ENCODE measurements around the gene LGI2.

LGI2 gene

GRCh38 chr4:24992968-24993367 is 37.8 kb downstream of the LGI2 start:
- no peak for TF ChIP-seq CTCF (IDR thresholded peaks at IDR 0.05; ENCODE audit: insufficient read depth, low read length, poor library complexity, severe bottlenecking)
- no peaks in the 10 kb centered on the region for H3K36me3 ChIP-seq (ENCODE audit: control insufficient read depth, insufficient read depth, low read length)
- H3K4me3 ChIP-seq (replicated peaks; ENCODE audit: low read depth, low read length): no peak overlapping the region
- no peaks in the 10 kb centered on the region for H3K27me3 ChIP-seq (replicated peaks; ENCODE audit: control insufficient read depth, insufficient read depth, low read length)
- DNase-seq (ENCODE audit: extremely low read depth, insufficient read length): no peak

GRCh38 chr4:24991015-24991414 is 39.7 kb downstream of the LGI2 start:
- no peak for DNase-seq (ENCODE audit: extremely low read depth, insufficient read length)
- no peak for TF ChIP-seq CTCF (IDR thresholded peaks at IDR 0.05; ENCODE audit: insufficient read depth, low read length, poor library complexity, severe bottlenecking)
- Histone ChIP-seq H3K4me3 (replicated peaks; ENCODE audit: low read depth, low read length) (no peak overlapping the region), H3K36me3 (ENCODE audit: control insufficient read depth, insufficient read depth, low read length) (no peaks in the 10 kb centered on the region), H3K27me3 (replicated peaks; ENCODE audit: control insufficient read depth, insufficient read depth, low read length) (no peaks in the 10 kb centered on the region)

GRCh38 chr4:24989327-24989726 is 41.4 kb downstream of the LGI2 start:
- no peak for DNase-seq (ENCODE audit: extremely low read depth, insufficient read length)
- TF ChIP-seq CTCF (IDR thresholded peaks at IDR 0.05; ENCODE audit: insufficient read depth, low read length, poor library complexity, severe bottlenecking): no peak
- Histone ChIP-seq H3K4me3 (replicated peaks; ENCODE audit: low read depth, low read length) (no peak overlapping the region), H3K27me3 (replicated peaks; ENCODE audit: control insufficient read depth, insufficient read depth, low read length) (no peaks in the 10 kb centered on the region), H3K36me3 (ENCODE audit: control insufficient read depth, insufficient read depth, low read length) (no peaks in the 10 kb centered on the region)

GRCh38 chr4:24988776-24989175 is 42.0 kb downstream of the LGI2 start:
- DNase-seq (ENCODE audit: extremely low read depth, insufficient read length): no peak
- TF ChIP-seq CTCF (IDR thresholded peaks at IDR 0.05; ENCODE audit: insufficient read depth, low read length, poor library complexity, severe bottlenecking): no peak
- H3K4me3 ChIP-seq (replicated peaks; ENCODE audit: low read depth, low read length): no peak overlapping the region
- no peaks in the 10 kb centered on the region for H3K27me3 ChIP-seq (replicated peaks; ENCODE audit: control insufficient read depth, insufficient read depth, low read length)
- H3K36me3 ChIP-seq (ENCODE audit: control insufficient read depth, insufficient read depth, low read length): no peaks in the 10 kb centered on the region

GRCh38 chr4:24984602-24985532 is 45.9 kb downstream of the LGI2 start:
- TF ChIP-seq CTCF (IDR thresholded peaks at IDR 0.05; ENCODE audit: insufficient read depth, low read length, poor library complexity, severe bottlenecking): no peak
- Histone ChIP-seq H3K27me3 (replicated peaks; ENCODE audit: control insufficient read depth, insufficient read depth, low read length) (no peaks in the 10 kb centered on the region), H3K4me3 (replicated peaks; ENCODE audit: low read depth, low read length) (no peak overlapping the region), H3K36me3 (ENCODE audit: control insufficient read depth, insufficient read depth, low read length) (no peaks in the 10 kb centered on the region)
- no peak for DNase-seq (ENCODE audit: extremely low read depth, insufficient read length)

All from GM06990 (cell line).